ENCODE data around the gene CLCNKB. TPM values are rescaled to one million over a fixed set of nuclear protein-coding genes. Genes with fewer than 3 reads are reported as not detected.
"Not testable (repeated sequence)": the region's sequence is repeated elsewhere in the genome, so short reads cannot be mapped to it uniquely, and the experiment has no call there.

CLCNKB gene
- total RNA-seq, 1 experiment from 2014 or later, result not detected

- Histone ChIP-seq H3K27me3 (ENCODE audit: control insufficient read depth, insufficient read depth, low read length) (no peaks in the 10 kb centered on the region), H3K4me3 (ENCODE audit: low read depth in 2 of 2, low read length in 2 of 2) (no peak overlapping the region), H3K36me3 (ENCODE audit: control insufficient read depth, insufficient read depth, low read length) (no peaks in the 10 kb centered on the region), H3K9me3 (ENCODE audit: control insufficient read depth, insufficient read depth, low read depth, low read length) (no peaks in the 10 kb centered on the region), H3K4me1 (ENCODE audit: control insufficient read depth, insufficient read depth, low read length) (peaks cover 4% of the 10 kb centered on the region; the same call in 1 of the 2 replicates), H3K27ac (ENCODE audit: low read length) (no peak overlapping the region)
- in situ Hi-C loops (cut with HindIII; ENCODE audit: low pct_unique_long_range_greater_than_20kb, low sequenced_read_pairs) (no loop called here), intact Hi-C loops (cut with micrococcal nuclease; ENCODE audit: unreplicated experiment) (no loop called here)
- CTCF ChIA-PET, result interaction anchor here (0.5 kb wide), 1 partner anchor 208 kb away, joined by 3 read pairs; no protein-coding TSS in a partner anchor
- TF ChIP-seq TCF7L2 (IDR thresholded peaks at IDR 0.05; ENCODE audit: low read depth, low read length) (no peak), POLR2AphosphoS5 (IDR thresholded peaks at IDR 0.05; ENCODE audit: low read depth, low read length) (no peak), CTCF (IDR thresholded peaks at IDR 0.05) (no peak), REST (IDR thresholded peaks at IDR 0.05; ENCODE audit: insufficient read depth in 1 of 2, low read depth in 2 of 2, low read length in 1 of 2) (no peak), SIN3A (IDR thresholded peaks at IDR 0.05; ENCODE audit: borderline replicate concordance, insufficient read depth, low read depth, low read length) (no peak)
- BruUV-seq (replicated peaks), result no TSS peak
- POLR2A ChIA-PET, result no interaction called here
- ATAC-seq (no peak), DNase-seq (ENCODE audit: low read depth, low spot score) (no peak)
These were observed 20.4 kb upstream of the CLCNKB start for GRCh38 chr1:16023050-16023653.

GRCh38 chr1:16026302-16026701 is 17.3 kb upstream of the CLCNKB start:
- intact Hi-C loops (cut with micrococcal nuclease; ENCODE audit: unreplicated experiment); H3K4me3 ChIP-seq (ENCODE audit: low read depth in 2 of 2, low read length in 2 of 2); BruUV-seq (replicated peaks); CTCF ChIA-PET; H3K4me1 ChIP-seq (ENCODE audit: control insufficient read depth, insufficient read depth, low read length); POLR2A ChIA-PET; H3K9me3 ChIP-seq (ENCODE audit: control insufficient read depth, insufficient read depth, low read depth, low read length); H3K36me3 ChIP-seq (ENCODE audit: control insufficient read depth, insufficient read depth, low read length); DNase-seq (ENCODE audit: low read depth, low spot score); ATAC-seq; H3K27ac ChIP-seq (ENCODE audit: low read length); H3K27me3 ChIP-seq (ENCODE audit: control insufficient read depth, insufficient read depth, low read length); in situ Hi-C loops (cut with HindIII; ENCODE audit: low pct_unique_long_range_greater_than_20kb, low sequenced_read_pairs): not testable (repeated sequence)

DNA sequence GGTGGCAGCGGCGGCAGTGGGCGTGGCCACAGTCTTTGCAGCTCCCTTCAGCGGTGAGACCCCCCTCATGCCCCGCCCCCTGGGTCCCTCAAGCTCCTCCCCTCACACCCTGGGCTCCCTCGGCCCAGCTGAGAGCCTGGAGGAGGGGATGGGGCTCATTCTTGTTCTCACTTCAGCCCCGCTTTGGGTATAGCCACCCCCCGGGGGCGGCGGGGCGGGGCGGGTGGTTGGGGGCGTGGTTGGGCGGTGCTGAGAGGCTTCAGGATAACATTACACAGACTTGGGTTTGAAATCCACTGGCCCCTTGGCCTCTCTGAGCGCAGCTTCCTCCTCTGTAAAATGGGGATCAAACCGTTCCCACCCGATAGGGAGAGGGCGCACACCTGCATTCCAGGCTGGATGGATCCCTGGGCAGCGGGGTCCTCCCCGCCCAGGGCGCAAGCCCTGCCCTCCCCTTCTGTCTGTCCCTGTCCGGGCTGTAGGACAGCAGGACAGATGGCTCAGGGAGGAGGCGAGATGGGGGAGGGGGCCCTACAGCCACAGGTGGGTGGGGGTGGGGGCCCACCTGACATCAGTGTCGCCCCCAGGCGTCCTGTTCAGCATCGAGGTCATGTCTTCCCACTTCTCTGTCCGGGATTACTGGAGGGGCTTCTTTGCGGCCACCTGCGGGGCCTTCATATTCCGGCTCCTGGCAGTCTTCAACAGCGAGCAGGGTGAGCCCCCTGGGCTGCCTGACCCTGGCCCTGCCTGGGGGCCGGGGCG is 16.7 kb upstream of the CLCNKB start:
- H3K27ac ChIP-seq (ENCODE audit: low read length), result no peak overlapping the region
- no peaks in the 10 kb centered on the region for H3K36me3 ChIP-seq (ENCODE audit: control insufficient read depth, insufficient read depth, low read length)
- ATAC-seq (no peak), DNase-seq (ENCODE audit: low read depth, low spot score) (no peak)
- no TSS peak for BruUV-seq (replicated peaks)
- no peak overlapping the region for H3K4me3 ChIP-seq (ENCODE audit: low read depth in 2 of 2, low read length in 2 of 2)
- in situ Hi-C loops (cut with HindIII; ENCODE audit: low pct_unique_long_range_greater_than_20kb, low sequenced_read_pairs), result no loop called here
- TF ChIP-seq SIN3A (IDR thresholded peaks at IDR 0.05; ENCODE audit: borderline replicate concordance, insufficient read depth, low read depth, low read length), result no peak
- no peak for TF ChIP-seq REST (IDR thresholded peaks at IDR 0.05; ENCODE audit: insufficient read depth in 1 of 2, low read depth in 2 of 2, low read length in 1 of 2)
- no peak for TF ChIP-seq CTCF (IDR thresholded peaks at IDR 0.05)
- TF ChIP-seq TCF7L2 (IDR thresholded peaks at IDR 0.05; ENCODE audit: low read depth, low read length), result no peak
- no peak for TF ChIP-seq POLR2AphosphoS5 (IDR thresholded peaks at IDR 0.05; ENCODE audit: low read depth, low read length)
- H3K4me1 ChIP-seq (ENCODE audit: control insufficient read depth, insufficient read depth, low read length), result peaks cover 4% of the 10 kb centered on the region; the same call in 1 of the 2 replicates
- H3K27me3 ChIP-seq (ENCODE audit: control insufficient read depth, insufficient read depth, low read length), result no peaks in the 10 kb centered on the region
- ChIA-PET CTCF (no interaction called here), POLR2A (interaction anchor here (0.7 kb wide), 1 partner anchor 34 kb away, joined by 5 read pairs; no protein-coding TSS in a partner anchor)
- intact Hi-C loops (cut with micrococcal nuclease; ENCODE audit: unreplicated experiment), result no loop called here
- H3K9me3 ChIP-seq (ENCODE audit: control insufficient read depth, insufficient read depth, low read depth, low read length), result no peaks in the 10 kb centered on the region
